Myocyte (in vitro differentiated cells): ENCODE measurements around the gene C2orf72. TPM values are rescaled to one million over a fixed set of nuclear protein-coding genes. Genes with fewer than 3 reads are reported as not detected.
"Not testable (repeated sequence)": the region's sequence is repeated elsewhere in the genome, so short reads cannot be mapped to it uniquely, and the experiment has no call there.

Experiments
- DNase-seq: peaks from one replicate; pipeline ENCODE4 v3.0.0-alpha.2; 2012; ENCODE audit warnings: low read depth
- total RNA-seq: library from RNA; depleted of rRNA; stranded (reverse); fragments of >200 nt; gene quantifications from 2 replicates; pipeline ENCODE4 v1.2.3, GENCODE V29; 2014

C2orf72 gene
- total RNA-seq, 1 donor from 2014 or later = not detected

- no peak for DNase-seq
Measured at GRCh38 chr2:231013820-231014219, 23.5 kb upstream of the C2orf72 start.

GRCh38 chr2:231015478-231015877, 21.8 kb upstream of the C2orf72 start:
- no peak for DNase-seq

GRCh38 chr2:231015926-231016325, 21.4 kb upstream of the C2orf72 start:
- DNase-seq = no peak

- no peak for DNase-seq
Measured at GRCh38 chr2:231016566-231017230, 20.6 kb upstream of the C2orf72 start.

- no peak for DNase-seq
Measured at GRCh38 chr2:231017231-231017598, 20.1 kb upstream of the C2orf72 start.

- no peak for DNase-seq
Measured at GRCh38 chr2:231018184-231018583, 19.1 kb upstream of the C2orf72 start.

- not testable (repeated sequence) for DNase-seq
Measured at GRCh38 chr2:231025059-231025458, 12.3 kb upstream of the C2orf72 start.

GRCh38 chr2:231028889-231029288, 8.4 kb upstream of the C2orf72 start:
- DNase-seq = no peak

- no peak for DNase-seq
Measured at GRCh38 chr2:231029563-231029962, 7.8 kb upstream of the C2orf72 start.

- no peak for DNase-seq
Measured at GRCh38 chr2:231030725-231031124, 6.6 kb upstream of the C2orf72 start.

- no peak for DNase-seq
Measured at GRCh38 chr2:231032575-231033140, 4.7 kb upstream of the C2orf72 start.

- no peak for DNase-seq
Measured at GRCh38 chr2:231033147-231034132, 3.9 kb upstream of the C2orf72 start.

GRCh38 chr2:231034291-231034882, 2.9 kb upstream of the C2orf72 start:
- DNase-seq = no peak

- DNase-seq = no peak
Measured at GRCh38 chr2:231036131-231036530, 1.2 kb upstream of the C2orf72 start.

- no peak for DNase-seq
Measured at GRCh38 chr2:231036578-231037106, 681 bp upstream of the C2orf72 start.

- DNase-seq = no peak
Measured at GRCh38 chr2:231037731-231038482, 584 bp downstream of the C2orf72 start.

- DNase-seq = no peak
Measured at GRCh38 chr2:231038483-231039293, 1.4 kb downstream of the C2orf72 start.

- DNase-seq = no peak
Measured at GRCh38 chr2:231039294-231039664, 2.0 kb downstream of the C2orf72 start.

GRCh38 chr2:231039821-231040364, 2.6 kb downstream of the C2orf72 start:
- DNase-seq = no peak
